Mesenchymal stem cell (in vitro differentiated cells and primary cell): Measurements from ENCODE around the gene MPIG6B.

Experiments
- DNase-seq: peaks from one replicate; pipeline ENCODE4 v3.0.0-alpha.2; 2013
- H2AFZ ChIP-seq: one replicate; pipeline ENCODE4 v1.6.1; 2013; ENCODE audit warnings: low read depth, mild to moderate bottlenecking, control low read depth, inconsistent platforms, low read length, moderate library complexity
- H2AK5ac ChIP-seq: 2 replicates; pipeline ENCODE4 v1.6.1; 2013; ENCODE audit warnings: low read length, moderate library complexity, mild to moderate bottlenecking, inconsistent platforms; ENCODE audit not compliant: severe bottlenecking
- H2BK120ac ChIP-seq: one replicate; pipeline ENCODE4 v1.6.1; 2013; ENCODE audit warnings: low read depth, mild to moderate bottlenecking, inconsistent platforms, low read length, moderate library complexity
- H2BK12ac ChIP-seq, 2 experiments: one replicate each; pipeline ENCODE4 v1.6.1; 2013; ENCODE audit warnings: inconsistent platforms in 2 of 2, low read length in 2 of 2, mild to moderate bottlenecking in 2 of 2, moderate library complexity in 2 of 2, control low read depth in 1 of 2
- H2BK15ac ChIP-seq: one replicate; pipeline ENCODE4 v1.6.1; 2013; ENCODE audit warnings: mild to moderate bottlenecking, low read depth, inconsistent platforms; ENCODE audit not compliant: poor library complexity, severe bottlenecking
- H2BK5ac ChIP-seq: 2 replicates; pipeline ENCODE4 v1.6.1; 2013; ENCODE audit warnings: low read depth, mild to moderate bottlenecking, low read length, control low read depth, inconsistent platforms; ENCODE audit not compliant: poor library complexity, severe bottlenecking
- H3K14ac ChIP-seq, 2 experiments: one replicate each; pipeline ENCODE4 v1.6.1; 2013; ENCODE audit warnings: inconsistent platforms in 2 of 2, low read length in 2 of 2, control low read depth in 1 of 2, mild to moderate bottlenecking in 1 of 2, moderate library complexity in 1 of 2
- H3K18ac ChIP-seq, 2 experiments: one replicate each; pipeline ENCODE4 v1.6.1; 2013; ENCODE audit warnings: inconsistent platforms in 2 of 2, low read length in 2 of 2, control low read depth in 1 of 2, low read depth in 1 of 2, mild to moderate bottlenecking in 1 of 2
- H3K23ac ChIP-seq, 2 experiments: one replicate each; pipeline ENCODE4 v1.6.1; 2013; ENCODE audit warnings: inconsistent platforms in 2 of 2, low read length in 2 of 2, mild to moderate bottlenecking in 2 of 2, moderate library complexity in 2 of 2, control low read depth in 1 of 2
- H3K27ac ChIP-seq: 2 replicates; pipeline ENCODE4 v1.5.1; 2013; ENCODE audit warnings: mild to moderate bottlenecking, moderate library complexity, low read length, control low read depth, inconsistent platforms; ENCODE audit not compliant: poor library complexity, severe bottlenecking
- H3K27me3 ChIP-seq, 2 experiments: 2 replicates each; pipeline versions ENCODE4 v1.6.1 to v1.7.0; 2013; ENCODE audit warnings: low read length in 2 of 2, mild to moderate bottlenecking in 2 of 2, moderate library complexity in 2 of 2, control low read depth in 1 of 2, inconsistent platforms in 1 of 2; ENCODE audit not compliant: control insufficient read depth in 1 of 2, insufficient read depth in 1 of 2
- H3K36me3 ChIP-seq, 2 experiments: 2 replicates each; pipeline versions ENCODE4 v1.6.1 to v1.7.0; 2013; ENCODE audit warnings: low read length in 2 of 2, control low read depth in 1 of 2, inconsistent platforms in 1 of 2, low read depth in 1 of 2, mild to moderate bottlenecking in 1 of 2; ENCODE audit not compliant: insufficient read depth in 2 of 2, control insufficient read depth in 1 of 2
- H3K4ac ChIP-seq, 2 experiments: one replicate each; pipeline ENCODE4 v1.6.1; 2013; ENCODE audit warnings: inconsistent platforms in 2 of 2, low read length in 2 of 2, mild to moderate bottlenecking in 2 of 2, moderate library complexity in 2 of 2, control low read depth in 1 of 2, low read depth in 1 of 2
- H3K4me1 ChIP-seq: 2 replicates; pipeline ENCODE4 v1.6.1; 2013; ENCODE audit warnings: low read depth, low read length, control low read depth; ENCODE audit not compliant: control insufficient read depth, insufficient read depth
- H3K4me2 ChIP-seq: 2 replicates; pipeline ENCODE4 v1.6.1; 2013; ENCODE audit warnings: low read length, mild to moderate bottlenecking, inconsistent platforms; ENCODE audit not compliant: poor library complexity, severe bottlenecking
- H3K4me3 ChIP-seq, 2 experiments: 2 replicates each; pipeline versions ENCODE4 v1.5.1 to v1.7.0; 2013; ENCODE audit warnings: low read length in 2 of 2, mild to moderate bottlenecking in 2 of 2, control low read depth in 1 of 2, low read depth in 1 of 2; ENCODE audit not compliant: insufficient read depth in 1 of 2
- H3K79me1 ChIP-seq: replicated peaks from 2 replicates; pipeline ENCODE4 v1.6.1; 2013; ENCODE audit warnings: mild to moderate bottlenecking, control low read depth, low read length, inconsistent platforms; ENCODE audit not compliant: poor library complexity, severe bottlenecking
- H3K9ac ChIP-seq: 2 replicates; pipeline ENCODE4 v1.7.0; 2013; ENCODE audit warnings: mild to moderate bottlenecking, low read length, moderate library complexity
- H3K9me3 ChIP-seq: 2 replicates; pipeline ENCODE4 v1.7.0; 2013; ENCODE audit warnings: mild to moderate bottlenecking, low read length; ENCODE audit not compliant: control insufficient read depth
- H4K8ac ChIP-seq: one replicate; pipeline ENCODE4 v1.6.1; 2013; ENCODE audit warnings: inconsistent platforms, mild to moderate bottlenecking, low read length, moderate library complexity
- H4K91ac ChIP-seq: one replicate; pipeline ENCODE4 v1.6.1; 2013; ENCODE audit warnings: mild to moderate bottlenecking, low read length, inconsistent platforms
- WGBS: methylation state at CpG from one replicate; pipeline ENCODE4 v1.1.7; 2013; ENCODE audit warnings: mixed read lengths; 5-methylcytosine and 5-hydroxymethylcytosine counted together

The MPIG6B gene

GRCh38 chr6:31760790-31761189 is 37.6 kb downstream of the MPIG6B start:
- Histone ChIP-seq H3K14ac (no peak overlapping the region), H3K23ac (no peak overlapping the region)

GRCh38 chr6:31761343-31761742 is 38.2 kb downstream of the MPIG6B start:
- WGBS = 99% methylated on average over 7 of the region's 8 CpGs
- H3K27ac ChIP-seq = no peak overlapping the region
- no peak overlapping the region for H3K23ac ChIP-seq
- H3K27me3 ChIP-seq = peaks cover 0 to 5% of the 10 kb centered on the region in 2 experiments
- H4K91ac ChIP-seq = no peak overlapping the region
- H2BK5ac ChIP-seq = no peak overlapping the region
- no peaks in the 10 kb centered on the region for H3K9me3 ChIP-seq
- H3K18ac ChIP-seq = no peak overlapping the region
- H3K4me2 ChIP-seq = no peak overlapping the region
- H2BK15ac ChIP-seq = no peak overlapping the region
- H3K4me1 ChIP-seq = peaks cover 6% of the 10 kb centered on the region
- no peak overlapping the region for H2AFZ ChIP-seq
- H2AK5ac ChIP-seq = no peak overlapping the region
- no peak overlapping the region for H3K9ac ChIP-seq
- no peak for DNase-seq
- H2BK12ac ChIP-seq = no peak overlapping the region
- no peak overlapping the region for H4K8ac ChIP-seq
- H3K4me3 ChIP-seq = no peak overlapping the region
- no peak overlapping the region for H2BK120ac ChIP-seq
- H3K14ac ChIP-seq = no peak overlapping the region
- no peaks in the 10 kb centered on the region for H3K79me1 ChIP-seq
- peaks cover 15 to 27% of the 10 kb centered on the region in 2 experiments for H3K36me3 ChIP-seq
- no peak overlapping the region for H3K4ac ChIP-seq

More at GRCh38 chr6:31760790-31761189, 37.6 kb downstream of the MPIG6B start:
- Histone ChIP-seq H3K27me3 (no peaks in the 10 kb centered on the region), H4K8ac (no peak overlapping the region), H2BK12ac (no peak overlapping the region), H3K27ac (no peak overlapping the region), H3K4me2 (no peak overlapping the region), H3K4me1 (peaks cover 5% of the 10 kb centered on the region), H3K4me3 (no peak overlapping the region), H3K18ac (no peak overlapping the region), H2AK5ac (no peak overlapping the region), H2BK120ac (no peak overlapping the region), H3K79me1 (no peaks in the 10 kb centered on the region), H2BK5ac (no peak overlapping the region), H2AFZ (no peak overlapping the region), H3K9me3 (no peaks in the 10 kb centered on the region), H3K4ac (no peak overlapping the region), H3K36me3 (peaks cover 15 to 27% of the 10 kb centered on the region in 2 experiments), H3K9ac (no peak overlapping the region), H2BK15ac (no peak overlapping the region), H4K91ac (no peak overlapping the region)
- no peak for DNase-seq
- WGBS = 99% methylated on average over 3 of the region's 5 CpGs

GRCh38 chr6:31762356-31762755 is 39.2 kb downstream of the MPIG6B start, which contains the start of gene SAPCD1:
Gene SAPCD1 (plus strand): TSS chr6:31762656. CDS start chr6:31763055, 399 bp downstream.
- Histone ChIP-seq H3K4me3 (no peak within 1 kb of the TSS), H3K27ac (no peak within 1 kb of the TSS), H2AK5ac (peak within 1 kb of the TSS; percentile 53), H3K4me2 (no peak within 1 kb of the TSS), H2AFZ (peak within 1 kb of the TSS; percentile 20), H3K23ac (no peak within 1 kb of the TSS), H2BK12ac (peak within 1 kb of the TSS; percentile 59 to 83), H3K9ac (peak within 1 kb of the TSS; percentile 47), H2BK120ac (peak within 1 kb of the TSS; percentile 64), H3K79me1 (no peaks in the 10 kb centered on the region), H4K91ac (peak within 1 kb of the TSS; percentile 98), H3K4ac (peak within 1 kb of the TSS; percentile 42 to 78), H3K36me3 (peaks cover 15 to 27% of the 10 kb centered on the region in 2 experiments), H3K4me1 (peaks cover 12% of the 10 kb centered on the region), H3K14ac (peak within 1 kb of the TSS in 1 of 2 experiments; percentile 61), H3K18ac (peak within 1 kb of the TSS; percentile 80 to 84), H3K9me3 (no peaks in the 10 kb centered on the region), H2BK5ac (no peak within 1 kb of the TSS), H2BK15ac (peak within 1 kb of the TSS; percentile 36), H3K27me3 (peaks cover 0 to 6% of the 10 kb centered on the region in 2 experiments), H4K8ac (peak within 1 kb of the TSS; percentile 94)
- DNase-seq = no peak
- 87% methylated on average over 3 of the region's 4 CpGs for WGBS

- Histone ChIP-seq H3K9ac (peak overlapping the region; percentile 47), H4K8ac (peak overlapping the region; percentile 94), H4K91ac (peak overlapping the region; percentile 98), H2BK15ac (peak overlapping the region; percentile 36), H2BK12ac (peak overlapping the region; percentile 59 to 83), H3K14ac (peak overlapping the region in 1 of 2 experiments; percentile 61), H3K18ac (peak overlapping the region; percentile 80 to 84), H2AK5ac (peak overlapping the region; percentile 53), H3K9me3 (no peaks in the 10 kb centered on the region), H3K27me3 (peaks cover 0 to 6% of the 10 kb centered on the region in 2 experiments), H3K27ac (no peak overlapping the region), H3K4me2 (no peak overlapping the region), H3K4ac (peak overlapping the region; percentile 42 to 78), H3K4me3 (no peak overlapping the region), H3K36me3 (peaks cover 15 to 27% of the 10 kb centered on the region in 2 experiments), H3K23ac (no peak overlapping the region), H2BK5ac (no peak overlapping the region), H2AFZ (peak overlapping the region; percentile 20), H3K79me1 (no peaks in the 10 kb centered on the region), H3K4me1 (peaks cover 12% of the 10 kb centered on the region), H2BK120ac (peak overlapping the region; percentile 64)
- DNase-seq = no peak
- WGBS = 84% methylated on average over 8 of the region's 8 CpGs
These were observed 39.9 kb downstream of the MPIG6B start for GRCh38 chr6:31762878-31763618.
